ENCODE measurements around the gene APOBEC3C. TPM values are rescaled to one million over a fixed set of nuclear protein-coding genes. Genes with fewer than 3 reads are reported as not detected.

Gene APOBEC3C
- total and polyA plus RNA-seq, 2 experiments from 2014 or later = 7.0 to 49.2 TPM

GRCh38 chr22:38986629-38987028 lies 27.4 kb upstream of the APOBEC3C start (continued):
- no peak for TF ChIP-seq ZNF462 (CRISPR knock-in tag; IDR thresholded peaks at IDR 0.05)
- TF ChIP-seq REST (IDR thresholded peaks at IDR 0.05; ENCODE audit: unreplicated experiment) = no peak
- no peak for TF ChIP-seq EZH2 (IDR thresholded peaks at IDR 0.05; ENCODE audit: low read depth, unreplicated experiment)
- no peak for TF ChIP-seq ZNF331 (CRISPR knock-in tag; IDR thresholded peaks at IDR 0.05; ENCODE audit: low read depth)
- no peak for TF ChIP-seq ETS1 (IDR thresholded peaks at IDR 0.05)
- TF ChIP-seq ZNF114 (CRISPR knock-in tag; IDR thresholded peaks at IDR 0.05) = no peak

Measured in GM23338 (cell line).